ENCODE results near the gene NFKBIE.
"Not testable (repeated sequence)": the region's sequence is repeated elsewhere in the genome, so short reads cannot be mapped to it uniquely, and the experiment has no call there.

NFKBIE gene

GRCh38 chr6:44238687-44239350, 26.5 kb downstream of the NFKBIE start:
- peak; percentile 18 for DNase-seq

GRCh38 chr6:44237813-44238433, 27.4 kb downstream of the NFKBIE start:
- DNase-seq: peak; percentile 75

DNA sequence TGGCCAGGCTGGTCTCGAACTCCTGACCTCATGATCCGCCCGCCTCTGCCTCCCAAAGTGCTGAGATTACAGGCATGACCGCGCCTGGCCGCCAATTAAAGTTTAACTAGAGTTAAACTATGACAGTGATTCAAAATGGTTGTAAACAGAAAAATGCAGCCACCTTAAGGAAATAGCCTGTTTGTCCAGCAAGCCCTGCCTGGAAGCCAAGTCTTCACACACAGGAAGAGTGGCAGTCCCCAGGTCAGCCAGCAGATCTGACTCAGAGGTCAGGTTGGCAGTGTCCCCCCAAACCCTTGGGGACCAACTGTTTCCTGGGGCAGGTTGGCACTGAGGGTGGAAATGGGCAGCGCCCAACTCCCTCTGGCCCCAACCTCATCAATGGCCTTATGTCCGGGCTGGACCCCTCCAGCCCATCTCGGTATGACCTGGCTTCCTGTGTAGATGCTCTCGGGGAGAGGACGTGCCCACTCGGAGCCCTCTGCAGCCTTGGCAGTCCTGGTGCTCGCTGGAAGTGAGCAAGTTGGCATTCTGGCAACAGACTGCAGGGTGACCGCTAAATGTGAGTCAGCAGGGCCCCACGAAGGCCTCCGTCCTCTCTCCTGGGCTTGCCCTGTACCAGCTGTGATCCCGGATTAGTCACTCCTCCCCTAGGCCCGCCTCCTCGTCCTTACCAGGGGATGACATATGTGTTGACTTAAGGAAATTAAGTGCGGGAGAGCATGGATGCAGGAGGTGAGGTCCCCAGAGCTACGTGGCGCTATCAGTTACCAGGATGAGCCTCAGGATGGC, 28.1 kb downstream of the NFKBIE start:
- peak; percentile 94 for DNase-seq

DNA sequence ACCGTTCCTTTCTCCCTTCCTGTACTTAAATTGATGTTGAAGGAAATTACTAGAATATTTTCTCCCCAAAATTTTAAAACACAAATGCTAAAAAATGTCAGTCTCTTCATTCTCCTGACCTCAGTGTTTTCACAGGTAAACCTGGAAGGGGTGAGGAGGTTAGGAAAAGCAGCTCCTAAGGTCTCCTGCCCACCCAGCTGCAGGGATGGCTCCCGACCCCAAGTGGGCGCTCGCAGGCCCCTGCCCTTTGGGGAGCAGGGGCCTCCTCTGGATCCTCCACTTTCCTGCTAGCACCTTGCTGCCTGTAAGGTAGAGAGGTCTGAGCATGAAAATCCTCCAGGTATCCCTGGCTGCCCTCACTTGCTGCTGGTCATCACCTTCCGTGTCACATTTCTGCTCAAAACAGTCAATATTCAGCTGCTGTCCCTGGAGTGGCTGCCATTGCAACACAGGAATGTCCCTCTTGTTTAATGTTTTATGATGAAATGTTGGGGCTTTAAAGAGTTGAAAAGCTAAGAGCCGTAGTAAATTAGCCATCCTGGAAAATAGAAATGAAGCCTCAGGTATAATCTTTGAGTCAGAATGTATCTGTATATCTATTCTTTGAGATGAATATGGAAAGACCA, 29.3 kb downstream of the NFKBIE start:
- no peak for DNase-seq

DNA sequence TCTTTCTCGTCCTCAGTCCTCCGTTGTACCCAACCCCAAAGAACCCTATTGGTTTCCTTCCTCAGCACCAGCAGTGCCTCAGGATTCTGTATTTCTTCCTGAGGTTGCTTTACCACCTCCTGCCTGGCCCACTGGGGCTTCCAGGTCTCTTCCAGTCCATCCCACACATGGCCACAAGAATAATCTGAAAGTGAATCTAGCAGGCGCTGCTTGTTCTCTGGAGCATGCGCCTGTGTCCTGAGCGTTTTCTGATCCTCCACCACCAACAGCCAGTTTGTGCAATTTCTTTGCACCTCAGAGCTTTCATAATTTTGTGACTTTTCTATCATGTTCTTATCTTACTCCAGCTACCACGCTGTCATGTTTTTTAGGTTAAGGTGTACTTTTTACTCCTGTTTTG, 30.1 kb downstream of the NFKBIE start:
- DNase-seq: no peak

DNA sequence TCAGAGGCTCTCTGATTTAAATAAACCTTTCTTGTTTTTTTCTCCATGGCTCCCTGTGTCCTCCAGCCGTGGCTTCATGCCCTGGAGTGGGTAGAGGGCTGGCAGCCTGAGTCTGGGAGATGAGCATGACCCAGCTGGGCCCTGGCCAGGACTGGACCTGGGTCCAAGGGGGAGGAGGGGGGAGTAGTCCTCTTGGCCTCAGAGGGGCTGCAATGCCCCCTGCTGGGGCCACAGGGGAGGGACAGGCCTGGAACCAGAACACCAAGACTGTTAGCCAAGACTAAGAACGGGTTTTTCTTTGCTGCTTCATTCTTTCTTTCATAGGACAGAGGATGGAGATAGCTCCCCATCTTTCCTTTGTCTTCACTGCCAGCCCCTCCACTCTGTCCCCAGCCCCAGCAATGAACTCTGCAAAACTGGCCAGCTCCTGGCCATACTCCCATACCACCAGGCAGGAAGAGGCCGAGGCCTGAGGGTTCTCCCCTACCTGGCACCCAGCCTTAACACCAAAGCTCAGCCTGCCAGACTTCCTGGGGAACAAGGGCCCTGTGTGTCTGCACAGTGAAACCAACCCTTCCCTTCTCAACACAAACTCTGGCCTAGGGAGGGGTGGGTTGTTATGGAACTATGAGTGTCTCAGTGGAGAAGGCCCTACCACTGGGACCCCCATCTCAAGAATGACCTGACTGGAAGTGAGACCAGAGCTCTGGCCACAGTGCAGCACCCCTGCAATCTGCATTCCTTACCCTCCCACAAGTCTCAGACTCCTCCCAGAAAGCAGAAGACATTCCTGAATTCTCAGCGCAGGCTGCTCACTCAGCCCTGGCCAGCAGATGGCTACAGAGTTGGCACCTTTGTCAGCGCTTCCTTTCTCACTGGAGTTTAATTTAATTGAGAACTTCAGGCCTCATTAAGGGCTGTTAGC, 31.0 kb downstream of the NFKBIE start:
- no peak for DNase-seq

GRCh38 chr6:44233567-44234100, 31.7 kb downstream of the NFKBIE start:
- no peak for DNase-seq

- DNase-seq: no peak
Observed at GRCh38 chr6:44232676-44233566, 32.4 kb downstream of the NFKBIE start.

GRCh38 chr6:44231426-44231825, 33.9 kb downstream of the NFKBIE start:
- DNase-seq: not testable (repeated sequence)

- no peak for DNase-seq
Observed at GRCh38 chr6:44230034-44230675, 35.2 kb downstream of the NFKBIE start.

DNA sequence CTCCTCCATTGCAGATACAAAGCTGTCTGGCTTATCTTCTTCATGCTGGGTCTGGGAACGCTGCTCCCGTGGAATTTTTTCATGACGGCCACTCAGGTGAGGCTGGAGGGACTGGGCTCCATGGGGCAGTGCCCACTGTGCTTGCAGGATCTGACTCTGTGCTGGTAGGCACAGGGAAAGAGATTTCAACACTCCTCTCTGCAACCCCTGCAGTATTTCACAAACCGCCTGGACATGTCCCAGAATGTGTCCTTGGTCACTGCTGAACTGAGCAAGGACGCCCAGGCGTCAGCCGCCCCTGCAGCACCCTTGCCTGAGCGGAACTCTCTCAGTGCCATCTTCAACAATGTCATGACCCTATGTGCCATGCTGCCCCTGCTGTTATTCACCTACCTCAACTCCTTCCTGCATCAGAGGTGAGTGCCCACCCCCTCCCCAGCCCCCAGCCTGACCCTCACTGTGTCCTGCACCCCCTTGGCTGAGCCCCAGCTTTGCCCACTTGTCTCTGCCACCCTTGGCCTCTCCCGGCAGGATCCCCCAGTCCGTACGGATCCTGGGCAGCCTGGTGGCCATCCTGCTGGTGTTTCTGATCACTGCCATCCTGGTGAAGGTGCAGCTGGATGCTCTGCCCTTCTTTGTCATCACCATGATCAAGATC, 35.8 kb downstream of the NFKBIE start:
- no peak for DNase-seq

DNA sequence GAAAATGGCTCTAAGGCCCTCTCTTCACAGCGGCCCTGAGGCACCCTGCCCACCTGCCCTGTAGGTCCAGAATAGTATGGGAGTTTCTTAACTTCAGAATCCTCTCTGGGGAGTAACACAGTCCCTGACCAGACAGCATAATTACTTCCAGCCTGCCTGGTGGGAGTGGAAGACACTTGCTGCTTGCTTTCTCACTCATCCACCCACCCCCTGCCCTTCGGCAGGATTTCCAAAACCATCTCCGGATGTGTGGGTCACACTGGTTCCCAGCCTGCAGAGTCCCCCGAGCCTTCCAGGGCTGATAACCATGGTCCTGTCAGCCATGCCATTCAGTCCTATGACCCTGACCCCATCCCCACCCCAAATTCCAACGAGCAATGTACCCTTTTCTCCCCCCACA, 36.5 kb downstream of the NFKBIE start:
- no peak for DNase-seq

DNA sequence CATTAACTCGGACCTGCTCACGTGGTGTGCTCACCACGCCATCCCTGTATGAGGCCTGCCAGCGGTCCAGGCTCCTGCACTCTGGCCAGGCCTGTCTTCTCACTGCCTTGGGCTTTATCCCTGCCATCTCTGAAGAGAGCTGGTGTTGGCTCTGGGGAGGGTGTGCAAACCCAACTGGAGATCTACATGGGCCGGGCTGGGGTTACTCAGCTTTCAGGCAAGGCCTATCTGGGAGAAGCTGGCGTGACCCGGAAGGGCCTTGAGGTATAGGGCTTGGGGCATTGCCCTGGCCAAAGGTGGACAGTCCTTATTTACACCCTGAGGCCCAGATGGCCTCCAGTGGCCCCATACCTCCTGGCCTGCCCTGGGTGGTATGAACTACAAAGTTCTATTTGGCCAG, 36.9 kb downstream of the NFKBIE start:
- no peak for DNase-seq

GRCh38 chr6:44228031-44228430, 37.3 kb downstream of the NFKBIE start:
- no peak for DNase-seq

- no peak for DNase-seq
Observed at GRCh38 chr6:44227148-44227793, 38.1 kb downstream of the NFKBIE start.

DNA sequence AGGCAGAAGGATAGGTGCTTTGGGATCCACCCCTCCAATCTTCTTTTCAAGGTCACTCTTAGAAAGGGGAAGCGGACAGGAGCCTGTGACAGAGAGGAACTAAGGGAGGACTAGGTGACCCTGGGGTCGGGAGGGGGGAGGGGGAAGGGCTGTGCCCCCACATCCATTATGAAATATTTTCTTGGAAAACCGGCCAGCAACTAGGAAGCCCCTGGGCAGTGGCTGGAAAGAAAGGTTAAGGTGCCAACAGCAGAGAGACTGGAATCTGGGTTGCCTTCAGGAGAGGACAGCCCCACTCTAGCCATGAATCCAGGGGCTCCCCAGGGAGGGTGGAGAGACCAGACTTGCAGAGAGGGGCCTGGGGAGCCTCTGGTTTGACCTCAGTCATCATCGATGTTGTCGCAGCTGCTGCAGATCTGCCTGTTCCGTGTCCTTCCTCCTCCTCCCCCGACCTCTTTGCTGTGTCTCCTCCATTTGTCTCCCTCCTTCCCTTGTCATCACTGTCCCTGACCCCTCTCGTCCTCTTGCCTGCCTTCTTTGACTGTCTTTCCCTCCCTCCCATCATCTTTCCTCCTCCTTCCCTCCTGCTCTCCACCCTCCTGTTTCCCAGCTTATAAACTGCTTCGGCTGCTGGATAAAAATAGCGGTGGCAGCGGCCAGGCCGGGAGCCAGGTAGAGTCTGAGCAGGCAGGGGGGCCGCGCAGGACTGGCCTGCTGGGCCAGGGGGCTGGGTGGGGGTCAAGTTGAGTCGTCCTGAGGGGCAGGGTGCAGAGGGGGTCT, 38.8 kb downstream of the NFKBIE start:
- no peak for DNase-seq

GRCh38 chr6:44225579-44226325, 39.6 kb downstream of the NFKBIE start:
- DNase-seq: no peak

DNA sequence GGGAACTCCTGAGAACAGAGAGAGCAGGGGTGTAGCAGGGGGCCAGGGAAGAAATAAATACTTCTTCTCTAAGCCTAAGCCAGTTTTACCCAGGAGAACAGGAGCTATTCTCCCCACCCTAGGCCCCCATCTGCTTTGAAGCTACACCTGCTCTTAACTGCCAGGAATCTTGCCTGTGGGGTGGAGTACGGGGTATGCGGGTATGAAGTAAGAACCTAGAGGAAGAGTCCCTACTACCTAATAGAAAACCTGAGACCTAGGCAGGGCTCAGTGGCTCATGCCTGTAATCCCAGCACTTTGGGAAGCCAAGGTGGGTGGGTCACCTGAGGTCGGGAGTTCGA, 40.4 kb downstream of the NFKBIE start:
- no peak for DNase-seq

All from NCI-H510A treated with DMSO at 0.1 percent for 48 hours (cell line).